NCI-H82 treated with DMSO at 0.1 percent for 48 hours (cell line): ENCODE data around the gene ZNF567.
"Not testable (repeated sequence)": the region's sequence is repeated elsewhere in the genome, so short reads cannot be mapped to it uniquely, and the experiment has no call there.

Experiments used
- DNase-seq: peaks from one replicate; lab custom pipeline; 2025; ENCODE audit not compliant: unreplicated experiment; lab: John Stamatoyannopoulos, UW

Gene ZNF567

DNA sequence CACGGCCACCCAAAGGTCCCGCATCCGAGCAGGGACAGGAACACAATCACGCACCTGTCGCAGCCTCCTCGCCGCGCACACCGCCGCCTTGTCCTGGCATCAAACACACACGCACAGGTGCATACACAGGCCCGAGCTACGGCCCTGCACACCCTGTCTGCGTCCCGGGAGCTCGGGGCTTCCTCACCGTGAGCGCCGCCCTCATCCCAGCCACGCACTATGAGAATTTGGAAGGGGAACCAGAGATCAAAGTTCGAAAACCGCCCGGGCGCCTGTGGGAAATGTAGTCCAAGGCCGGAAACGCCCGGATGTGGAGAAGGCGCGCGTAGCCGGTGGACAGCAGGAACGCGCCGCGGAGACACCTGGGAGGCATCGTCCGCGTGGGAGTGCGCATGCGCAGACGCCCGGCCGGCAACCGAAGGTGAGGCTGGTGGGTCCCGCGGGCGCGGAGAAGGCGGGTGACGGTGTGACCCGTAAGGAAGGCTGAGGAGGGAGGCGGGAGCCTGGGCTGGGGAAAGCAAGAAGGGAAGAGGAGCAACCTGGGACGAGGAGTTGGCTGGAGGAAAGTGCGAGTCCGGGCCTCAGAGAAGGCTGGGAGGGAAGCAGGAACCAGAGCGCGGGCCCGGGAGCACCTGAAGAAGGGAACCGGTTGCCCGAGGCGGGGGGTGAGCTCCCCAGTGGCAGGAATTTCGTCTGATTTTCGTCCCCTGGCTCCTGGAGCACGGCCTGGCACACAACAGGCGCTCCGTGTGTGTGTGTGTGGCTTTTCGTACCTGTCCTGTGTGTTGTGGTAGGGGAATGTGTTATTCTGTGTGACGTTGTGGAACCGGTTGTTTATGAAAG is at the start of gene ZNF567:
ZNF567 (plus strand) TSS at position 399 of the 843 bp plus-strand sequence. CDS start 7,256 bp downstream, outside the sequence.
- DNase-seq = peak; percentile 84

DNA sequence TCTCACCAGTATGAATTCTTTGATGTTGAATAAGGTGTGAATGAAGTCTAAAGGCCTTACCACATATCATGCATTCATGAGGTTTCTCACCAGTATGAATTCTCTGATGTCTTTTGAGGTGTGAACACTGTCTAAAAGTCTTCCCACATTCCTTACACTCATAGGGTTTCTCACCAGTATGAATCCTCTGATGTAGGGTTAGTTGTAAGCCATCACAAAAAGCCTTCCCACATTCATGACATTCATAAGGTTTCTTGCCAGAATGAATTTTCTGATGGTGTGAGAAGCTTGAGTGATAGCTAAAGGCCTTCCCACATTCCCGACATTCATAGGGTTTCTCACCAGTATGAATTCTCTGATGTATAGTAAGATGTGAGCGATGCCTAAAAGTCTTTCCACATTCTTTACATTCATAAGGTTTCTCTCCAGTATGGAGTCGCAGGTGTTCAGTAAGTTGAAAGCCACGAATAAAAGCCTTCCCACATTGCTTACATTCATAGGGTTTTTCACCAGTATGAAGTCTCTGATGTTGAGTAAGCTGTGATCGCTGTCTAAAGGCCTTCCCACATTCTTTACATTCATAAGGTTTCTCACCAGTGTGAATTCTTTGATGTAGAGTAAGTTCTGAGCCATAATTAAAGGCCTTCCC is 48.4 kb upstream of the ZNF567 start:
- no peak for DNase-seq

DNA sequence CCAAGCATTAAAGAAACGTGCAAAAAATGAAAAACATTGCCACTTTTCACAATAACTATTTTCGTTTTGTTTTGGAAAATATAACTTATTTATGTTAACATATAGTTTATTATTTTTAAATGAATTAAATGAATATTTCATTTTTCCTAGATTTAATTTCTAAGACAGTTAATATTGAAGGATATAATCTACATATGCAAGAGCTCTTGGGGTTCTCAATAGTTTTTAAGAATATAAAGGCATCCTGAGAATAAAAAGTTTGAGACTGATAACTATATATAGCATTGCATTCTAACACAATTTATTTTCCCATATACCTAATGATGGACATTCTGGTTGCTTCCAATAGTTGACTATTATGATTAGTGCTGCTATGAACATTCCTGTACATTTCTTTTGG is 40.7 kb upstream of the ZNF567 start:
- no peak for DNase-seq

DNA sequence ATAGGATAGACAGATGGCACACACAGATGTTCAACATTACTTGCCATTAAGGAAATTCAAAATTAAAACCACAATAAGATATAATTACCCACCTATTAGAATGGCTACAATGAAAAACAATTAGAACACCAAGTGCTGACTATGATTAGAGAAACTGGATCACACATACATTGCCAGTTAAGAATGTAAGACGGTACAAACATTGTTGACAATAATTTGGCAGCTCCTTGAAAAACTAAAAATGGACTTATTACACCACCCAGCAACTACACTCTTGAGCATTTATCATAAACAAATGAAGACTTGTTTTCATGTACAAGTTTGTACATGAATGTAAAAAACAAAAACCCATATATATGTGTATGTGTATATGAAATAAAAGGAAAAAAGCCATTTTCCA is 34.5 kb upstream of the ZNF567 start:
- DNase-seq = no peak

DNA sequence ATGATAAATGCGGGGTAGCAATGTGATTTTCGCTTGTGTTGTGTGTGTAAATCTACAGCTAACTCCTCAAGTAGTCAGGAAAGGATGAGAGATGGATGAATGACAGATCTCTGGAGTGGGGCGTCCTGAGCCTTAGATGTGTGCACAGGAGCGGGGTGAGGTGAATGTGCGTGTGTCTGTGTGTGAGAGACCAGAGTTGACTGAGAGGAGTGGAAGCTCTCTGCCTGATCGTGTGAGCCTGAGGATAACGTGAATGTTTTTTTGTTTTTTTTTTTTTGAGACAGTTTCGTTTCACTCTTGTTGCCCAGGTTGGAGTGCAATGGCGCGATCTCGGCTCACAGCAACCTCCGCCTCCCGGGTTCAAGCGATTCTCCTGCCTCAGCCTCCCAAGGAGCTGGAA is 21.6 kb upstream of the ZNF567 start:
- DNase-seq = no peak

DNA sequence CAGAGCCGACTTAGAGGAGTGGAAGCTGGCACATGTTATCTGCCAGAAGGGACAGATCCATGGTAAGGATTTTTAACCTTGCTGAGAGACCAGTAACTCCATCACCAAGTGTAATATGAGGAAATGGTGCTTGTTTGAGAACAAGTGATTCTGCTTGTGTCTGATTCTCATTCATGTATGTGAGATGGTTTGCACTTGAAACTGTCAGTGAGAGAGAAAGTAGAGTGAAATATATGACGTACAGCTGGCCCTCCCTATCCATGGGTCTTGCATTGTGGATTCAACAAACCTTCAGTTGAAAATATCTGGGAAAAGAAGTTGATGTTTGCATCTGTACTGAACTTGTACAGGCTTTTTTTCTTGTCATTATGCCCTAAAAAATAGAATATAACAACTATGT is 18.8 kb upstream of the ZNF567 start:
- DNase-seq = no peak

DNA sequence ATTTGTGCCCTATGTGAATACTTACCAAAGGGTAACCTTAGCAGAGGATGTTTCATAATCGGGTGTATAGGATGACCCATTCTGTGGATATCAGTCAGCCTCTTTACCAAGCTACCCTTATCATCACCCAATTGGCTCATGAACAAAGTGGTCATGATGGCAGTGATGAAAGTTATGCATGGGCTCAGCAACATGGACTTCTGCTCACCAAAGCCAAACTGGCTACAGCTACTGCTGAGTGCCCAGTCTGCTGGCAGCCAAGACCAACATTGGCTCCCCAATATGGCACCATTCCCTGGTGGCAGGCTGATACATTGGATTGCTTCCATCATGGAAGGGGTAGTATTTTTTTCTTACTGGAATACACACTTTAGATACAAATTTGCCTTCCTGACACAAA is 15.0 kb upstream of the ZNF567 start:
- DNase-seq = no peak

DNA sequence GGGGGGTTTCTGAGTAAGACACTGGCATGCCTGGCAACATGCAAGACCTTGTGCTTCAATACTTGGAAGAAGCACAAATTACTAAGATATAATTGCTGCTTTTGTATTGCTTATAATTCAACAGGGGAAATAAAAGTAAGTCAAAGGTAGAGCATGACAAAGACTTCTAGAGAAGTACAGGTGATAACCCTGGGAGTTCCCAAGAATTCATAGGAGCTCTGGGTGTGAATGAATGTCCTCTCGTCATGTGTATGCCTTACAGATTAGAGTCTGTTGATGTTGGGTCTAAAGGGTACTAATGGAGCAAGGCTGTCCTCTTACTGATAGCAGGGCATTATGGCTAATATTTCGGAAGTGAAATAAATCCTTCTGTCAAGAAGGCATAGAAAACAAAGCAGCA is 13.2 kb upstream of the ZNF567 start:
- DNase-seq = no peak

DNA sequence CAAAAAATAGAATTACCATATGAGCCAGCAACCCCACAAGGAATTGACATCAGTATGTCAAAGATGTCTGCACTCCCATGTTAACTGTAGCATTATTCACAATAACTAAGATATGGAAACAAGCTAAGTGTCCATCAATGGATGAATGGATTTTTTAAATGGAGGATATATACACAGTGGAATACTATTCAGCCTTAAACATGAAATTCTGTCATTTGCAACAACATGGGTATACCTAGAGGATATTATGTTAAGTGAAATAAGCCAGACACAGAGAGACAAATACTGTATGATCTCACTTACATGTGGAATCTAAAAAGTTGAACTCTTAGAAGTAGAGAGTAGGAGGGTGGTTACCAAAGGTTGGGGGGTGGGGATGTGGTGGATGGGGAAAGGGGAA is 8.0 kb upstream of the ZNF567 start:
- DNase-seq = no peak

DNA sequence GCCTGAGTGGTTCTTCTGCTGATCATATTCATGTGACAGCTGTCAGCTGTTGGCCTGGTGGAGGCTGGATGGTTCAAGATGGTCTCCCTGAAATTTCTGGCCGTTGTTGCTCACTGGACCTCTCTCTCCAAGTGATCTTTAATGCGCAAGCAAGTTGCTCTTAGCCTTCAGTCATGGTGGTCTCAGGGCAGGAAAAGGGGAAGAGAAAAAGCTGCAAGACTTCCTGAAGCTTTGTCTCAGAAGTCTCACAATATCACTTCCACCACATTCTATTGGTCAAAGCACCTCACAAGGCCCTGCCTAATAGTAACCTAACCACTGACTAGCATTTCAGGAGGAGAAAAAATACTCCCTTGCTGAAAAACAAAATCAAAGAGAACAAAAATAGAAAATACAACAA is 1.6 kb upstream of the ZNF567 start:
- DNase-seq = no peak

DNA sequence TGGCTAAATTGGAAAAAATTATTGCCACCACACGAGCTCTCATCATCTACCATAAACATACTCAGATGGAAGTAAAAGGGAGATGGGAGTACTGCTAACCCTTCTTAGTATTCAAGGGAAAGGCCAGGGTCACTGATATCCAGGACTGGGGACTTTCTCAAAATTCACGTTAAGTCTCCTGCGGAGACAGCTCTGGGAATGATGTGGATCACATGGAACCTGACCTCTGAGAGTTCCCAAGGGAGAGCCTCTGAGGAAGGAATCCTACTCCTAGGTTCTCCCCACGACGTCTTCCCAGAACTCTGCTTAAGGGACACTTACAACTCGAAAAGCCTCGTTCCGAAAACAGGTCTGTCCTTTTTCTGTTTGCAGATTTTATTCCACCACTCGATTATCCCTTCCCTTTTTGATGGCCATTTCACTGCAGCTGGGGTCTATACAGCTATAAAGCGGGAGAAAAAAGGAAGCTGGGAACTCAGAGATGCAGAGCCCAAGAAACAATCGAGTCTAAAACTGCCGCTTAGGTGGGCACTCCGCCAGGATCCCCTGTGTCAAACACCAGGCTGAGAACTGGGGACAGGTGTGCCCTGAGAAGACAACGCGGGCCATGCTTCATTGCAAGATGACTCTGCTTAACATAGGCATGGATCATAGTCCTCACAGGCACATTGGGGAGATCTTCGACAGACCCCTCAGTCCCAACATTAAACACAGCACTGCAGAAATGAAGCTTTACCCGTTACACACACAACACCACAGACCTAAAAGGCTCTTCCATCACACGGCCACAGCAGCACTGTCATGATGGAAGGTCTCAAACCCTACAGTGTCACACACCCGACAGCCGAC is 823 bp upstream of the ZNF567 start:
- no peak for DNase-seq

DNA sequence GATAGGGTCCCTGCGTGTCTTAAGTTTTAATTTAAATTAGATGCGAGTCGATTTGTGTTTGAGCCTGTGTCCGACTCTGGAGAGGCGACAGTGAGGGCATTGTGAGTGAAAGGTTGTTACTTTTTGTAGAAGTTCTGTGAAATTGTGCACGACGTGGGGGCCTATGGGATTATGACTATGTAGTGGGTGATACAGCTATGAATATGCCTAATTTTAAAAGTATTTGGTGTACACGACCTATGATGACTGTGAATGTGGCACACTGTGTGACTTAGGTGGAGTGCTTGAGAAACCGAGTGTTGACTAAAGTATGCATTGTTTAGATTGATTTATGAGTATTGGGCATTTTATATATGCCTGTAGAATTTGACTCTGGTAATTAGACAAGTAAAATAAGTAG is 646 bp downstream of the ZNF567 start:
- no peak for DNase-seq

DNA sequence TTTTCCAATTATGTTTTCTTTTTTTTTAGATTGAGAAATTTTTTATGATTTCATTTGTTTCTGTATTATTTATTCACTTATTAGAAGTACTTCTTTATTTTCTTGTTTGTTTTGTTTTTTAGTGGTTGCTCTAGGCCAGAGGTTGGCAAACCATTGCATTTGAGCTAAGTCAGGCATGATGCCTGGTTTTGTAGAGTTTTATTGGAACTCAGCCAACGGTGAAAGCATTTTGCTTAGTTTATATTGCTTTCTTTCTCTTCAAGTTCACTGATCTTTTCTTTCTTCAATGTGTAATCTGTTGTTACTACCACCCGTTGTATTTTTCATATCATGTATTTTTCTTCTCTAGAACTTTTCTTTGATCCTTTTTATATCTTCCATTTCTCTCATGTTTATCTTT is 19.7 kb downstream of the ZNF567 start:
- no peak for DNase-seq

DNA sequence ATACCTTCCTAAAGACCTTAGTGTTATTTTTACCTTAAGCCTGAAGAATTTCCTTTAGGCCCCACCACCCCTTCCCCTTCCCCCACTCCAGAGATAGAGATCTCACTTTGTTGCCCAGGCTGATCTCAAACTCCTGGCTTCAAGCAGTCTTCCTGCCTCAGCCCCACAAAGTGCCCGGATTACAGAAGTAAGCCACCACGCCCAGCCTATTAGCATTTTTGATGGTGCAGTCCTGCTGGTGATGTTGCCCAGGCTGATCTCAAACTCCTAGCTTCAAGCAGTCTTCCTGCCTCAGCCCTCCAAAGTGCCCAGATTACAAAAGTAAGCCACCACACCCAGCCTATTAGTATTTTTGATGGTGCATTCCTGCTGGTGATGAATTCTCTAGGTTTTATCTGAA is 22.0 kb downstream of the ZNF567 start:
- DNase-seq = no peak

DNA sequence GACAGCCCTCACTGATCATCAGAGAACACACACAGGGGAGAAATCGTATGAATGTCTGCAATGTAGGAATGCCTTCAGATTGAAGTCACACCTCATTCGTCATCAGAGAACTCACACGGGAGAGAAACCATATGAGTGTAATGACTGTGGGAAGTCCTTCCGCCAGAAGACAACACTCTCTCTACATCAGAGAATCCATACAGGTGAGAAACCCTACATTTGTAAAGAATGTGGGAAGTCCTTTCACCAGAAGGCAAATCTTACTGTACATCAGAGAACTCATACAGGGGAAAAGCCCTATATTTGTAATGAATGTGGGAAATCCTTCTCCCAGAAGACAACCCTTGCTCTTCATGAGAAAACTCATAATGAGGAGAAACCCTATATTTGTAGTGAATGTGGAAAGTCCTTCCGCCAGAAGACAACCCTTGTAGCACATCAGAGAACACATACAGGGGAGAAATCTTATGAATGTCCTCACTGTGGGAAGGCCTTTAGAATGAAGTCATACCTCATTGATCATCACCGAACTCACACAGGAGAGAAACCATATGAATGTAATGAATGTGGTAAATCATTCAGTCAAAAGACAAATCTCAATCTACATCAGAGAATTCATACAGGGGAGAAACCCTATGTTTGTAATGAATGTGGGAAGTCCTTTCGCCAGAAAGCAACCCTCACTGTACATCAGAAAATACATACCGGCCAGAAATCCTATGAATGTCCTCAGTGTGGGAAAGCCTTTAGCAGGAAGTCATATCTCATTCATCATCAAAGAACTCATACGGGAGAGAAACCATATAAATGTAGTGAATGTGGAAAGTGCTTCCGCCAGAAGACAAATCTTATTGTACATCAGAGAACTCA is 32.5 kb downstream of the ZNF567 start:
- no peak for DNase-seq

DNA sequence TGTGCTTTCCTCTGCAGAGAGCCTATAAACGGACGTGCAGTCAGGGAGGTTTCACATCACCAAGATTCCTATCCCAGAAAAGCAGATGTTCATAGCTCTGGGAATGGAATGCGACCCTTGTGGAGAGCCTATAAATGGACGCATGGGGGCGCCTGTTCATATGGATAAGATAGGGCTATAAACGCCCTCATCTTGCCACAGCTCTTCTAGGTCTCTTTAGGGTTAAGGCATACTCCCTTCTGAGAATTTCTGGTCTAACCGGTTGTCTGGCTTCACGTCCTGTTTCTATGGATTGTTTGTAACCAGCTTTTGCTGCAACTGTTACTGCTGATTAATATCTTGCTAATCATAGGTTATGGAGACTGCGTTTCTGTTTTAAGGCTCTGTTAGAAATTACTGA is 48.8 kb downstream of the ZNF567 start:
- DNase-seq = not testable (repeated sequence)

DNA sequence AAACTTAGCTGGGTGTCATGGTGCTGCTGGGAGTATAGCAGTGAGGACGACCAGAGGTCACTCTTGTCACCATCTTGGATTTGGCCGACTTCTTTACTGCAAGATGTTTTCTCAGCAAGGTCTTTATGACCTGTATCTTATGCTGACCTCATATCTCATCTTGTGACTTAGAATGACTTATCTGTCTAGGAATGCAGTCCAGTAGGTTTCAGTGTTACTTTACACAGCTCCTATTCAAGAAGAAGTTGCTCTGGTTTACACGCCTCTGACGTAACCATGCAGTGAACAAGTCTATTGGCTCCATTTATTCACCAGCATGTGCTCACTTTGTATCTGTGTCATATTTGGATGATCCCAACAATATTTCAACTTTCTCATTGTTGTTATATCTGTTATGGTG is 58.5 kb downstream of the ZNF567 start:
- DNase-seq = no peak

DNA sequence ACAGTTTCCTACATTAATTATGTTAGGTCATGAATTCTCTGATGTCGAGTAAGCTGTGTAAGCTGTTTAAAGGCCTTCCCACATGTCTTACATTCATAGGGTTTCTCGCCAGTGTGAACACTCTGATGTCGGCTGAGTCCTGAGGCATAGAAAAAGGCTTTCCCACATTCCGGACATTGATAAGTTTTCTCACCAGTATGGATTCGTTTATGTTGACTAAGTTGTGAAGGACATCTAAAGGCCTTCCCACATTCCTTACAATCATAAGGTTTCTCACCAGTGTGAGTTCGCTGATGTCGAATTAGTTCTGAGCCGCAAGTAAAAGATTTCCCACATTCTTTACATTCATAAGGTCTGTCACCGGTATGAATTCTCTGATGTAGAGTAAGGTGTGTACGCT is 60.3 kb downstream of the ZNF567 start:
- DNase-seq = no peak

DNA sequence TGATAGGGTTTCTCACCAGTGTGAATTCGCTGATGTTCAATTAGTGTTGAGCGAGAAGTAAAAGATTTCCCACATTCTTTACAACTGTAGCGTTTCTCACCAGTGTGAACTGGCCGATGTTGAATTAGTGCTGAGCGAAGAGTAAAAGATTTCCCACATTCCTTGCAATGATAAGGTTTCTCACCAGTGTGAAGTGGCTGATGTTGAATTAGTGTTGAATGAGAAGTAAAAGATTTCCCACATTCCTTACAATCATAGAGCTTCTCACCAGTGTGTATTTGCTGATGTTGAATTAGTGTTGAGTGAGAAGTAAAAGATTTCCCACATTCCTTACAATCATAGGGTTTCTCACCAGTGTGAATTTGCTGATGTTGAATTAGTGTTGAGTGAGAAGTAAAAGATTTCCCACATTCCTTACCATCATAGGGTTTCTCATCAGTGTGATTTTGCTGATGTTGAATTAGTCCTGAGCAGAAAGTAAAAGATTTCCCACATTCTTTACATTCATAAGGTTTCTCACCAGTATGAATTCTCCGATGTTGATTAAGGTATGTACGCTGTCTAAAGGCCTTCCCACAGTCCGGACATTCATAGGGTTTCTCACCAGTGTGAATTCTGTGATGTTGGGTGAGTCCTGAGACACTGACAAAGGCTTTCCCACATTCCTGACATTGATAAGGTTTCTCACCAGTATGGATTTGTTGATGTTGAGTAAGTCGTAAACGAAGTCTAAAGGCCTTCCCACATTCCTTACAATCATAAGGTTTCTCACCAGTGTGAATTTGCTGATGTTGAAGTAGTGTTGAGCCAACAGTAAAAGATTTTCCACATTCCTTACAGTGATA is 61.2 kb downstream of the ZNF567 start:
- no peak for DNase-seq

DNA sequence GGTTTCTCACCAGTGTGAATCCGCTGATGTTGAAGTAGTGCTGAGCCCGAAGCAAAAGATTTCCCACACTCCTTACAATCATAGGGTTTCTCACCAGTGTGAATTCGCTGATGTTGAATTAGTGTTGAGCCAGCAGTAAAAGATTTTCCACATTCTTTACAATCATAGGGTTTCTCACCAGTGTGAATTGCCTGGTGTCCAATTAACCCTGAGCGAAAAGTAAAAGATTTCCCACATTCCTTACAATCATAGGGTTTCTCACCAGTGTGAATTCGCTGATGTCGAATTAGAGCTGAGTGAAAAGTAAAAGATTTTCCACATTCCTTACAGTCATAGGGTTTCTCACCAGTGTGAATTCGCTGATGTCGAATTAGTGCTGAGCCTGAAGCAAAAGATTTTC is 62.2 kb downstream of the ZNF567 start:
- DNase-seq = not testable (repeated sequence)
